Right renal pelvis (tissue), 4 donors: ENCODE data around the gene GPX2. TPM values are rescaled to one million over a fixed set of nuclear protein-coding genes. Genes with fewer than 3 reads are reported as not detected.
A peak's percentile ranks its signal among the peaks of the same experiment; 100 is the strongest.
"Not testable (repeated sequence)": the region's sequence is repeated elsewhere in the genome, so short reads cannot be mapped to it uniquely, and the experiment has no call there.

Source experiments
- DNase-seq, 4 donors: peaks; one replicate each; pipeline ENCODE4 v3.0.0-alpha.2; 2013; ENCODE audit warnings: low read depth in 4 of 4, low spot score in 3 of 4, missing footprints in 1 of 4
- polyA plus RNA-seq, 4 donors: library from polyadenylated mRNA; unstranded; fragments of 120-200 nt; gene quantifications; one replicate each; pipeline ENCODE4 v1.2.1, GENCODE V29; 2013; ENCODE audit not compliant: insufficient read length in 4 of 4

GPX2 gene
- polyA plus RNA-seq, 4 donors, result 0.55 to 2.5 (median 1.1) TPM

DNA sequence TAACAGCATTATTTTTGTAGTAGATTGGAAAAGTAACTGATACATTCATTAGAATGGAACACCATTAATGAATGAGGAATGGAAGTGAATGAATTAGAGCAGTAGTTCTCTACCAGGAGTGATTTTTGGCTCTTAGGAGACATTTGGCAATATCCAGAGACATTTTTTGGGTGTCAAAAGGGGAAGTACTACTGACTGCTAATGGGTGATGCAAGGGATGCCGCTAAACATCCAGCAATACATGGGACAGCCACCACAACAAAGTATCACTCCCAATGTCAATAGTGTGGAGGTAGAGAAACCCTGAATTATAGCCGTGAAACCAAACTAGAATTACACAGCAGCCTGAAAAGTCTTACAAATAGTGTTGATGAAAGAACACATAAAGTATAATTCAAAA, 26.7 kb downstream of the GPX2 start:
- no peak for DNase-seq

DNA sequence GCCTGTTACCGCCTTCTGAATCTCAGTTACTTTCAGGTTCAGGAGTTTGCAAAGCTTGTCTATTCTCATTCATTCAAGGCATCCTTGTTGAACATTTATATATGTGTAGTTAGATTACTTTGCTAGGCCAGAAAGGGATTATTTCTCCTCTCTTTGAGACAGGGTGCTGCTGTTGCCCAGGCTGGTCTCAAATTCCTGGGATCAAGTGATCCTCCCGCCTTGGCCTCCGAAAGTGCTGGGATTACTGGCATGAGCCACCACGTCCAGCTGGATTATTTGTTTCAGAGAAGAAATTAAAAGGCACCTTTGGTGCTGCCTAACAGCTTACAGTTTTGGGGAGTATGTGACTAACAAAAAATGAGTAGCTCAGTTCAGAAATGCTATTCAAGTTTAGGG, 27.5 kb downstream of the GPX2 start:
- DNase-seq, result no peak

DNA sequence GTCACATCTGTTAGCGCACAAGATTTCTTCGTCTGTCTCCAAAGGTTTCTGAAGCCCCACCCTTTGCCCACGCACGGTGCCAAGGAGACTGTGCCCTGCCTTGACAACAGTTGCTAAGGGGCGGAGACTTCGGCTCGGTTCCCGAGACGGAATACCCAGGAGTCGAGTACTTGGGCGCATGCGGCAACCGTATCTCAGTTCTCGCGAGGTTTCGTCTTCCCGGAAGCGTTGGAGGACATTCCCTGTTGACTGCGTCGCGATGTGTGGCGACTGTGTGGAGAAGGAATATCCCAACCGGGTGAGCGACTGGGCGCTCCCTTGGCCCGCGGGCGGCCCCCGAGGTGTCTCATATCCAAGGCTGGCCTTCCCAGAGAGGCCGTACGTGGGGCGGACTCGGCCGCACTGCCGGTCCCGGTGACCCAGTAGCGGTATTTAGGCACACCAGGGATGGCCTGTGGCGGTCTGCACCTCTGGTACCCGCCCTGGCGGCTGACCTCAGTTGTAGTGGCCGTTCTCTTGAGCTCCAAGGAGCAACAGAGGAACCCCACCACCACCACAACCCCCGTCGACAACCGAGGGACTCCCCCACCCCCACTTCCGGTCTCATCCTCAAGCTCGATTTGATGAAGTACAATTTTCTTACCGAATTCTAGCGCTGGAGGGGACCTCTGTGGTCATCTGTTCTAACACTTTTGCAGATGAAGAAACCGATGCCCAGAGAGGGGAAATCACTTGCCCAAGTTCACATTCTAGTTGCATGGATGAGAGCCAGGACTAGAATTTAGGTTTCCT, 28.1 kb downstream of the GPX2 start, which contains the start of gene CHURC1:
Gene CHURC1, plus strand, starts transcription at position 219 of the 792 bp plus-strand sequence. Its CDS starts 41 bp downstream, at position 260.
- DNase-seq, result peak; percentile 97 to 98 (median 98)

DNA sequence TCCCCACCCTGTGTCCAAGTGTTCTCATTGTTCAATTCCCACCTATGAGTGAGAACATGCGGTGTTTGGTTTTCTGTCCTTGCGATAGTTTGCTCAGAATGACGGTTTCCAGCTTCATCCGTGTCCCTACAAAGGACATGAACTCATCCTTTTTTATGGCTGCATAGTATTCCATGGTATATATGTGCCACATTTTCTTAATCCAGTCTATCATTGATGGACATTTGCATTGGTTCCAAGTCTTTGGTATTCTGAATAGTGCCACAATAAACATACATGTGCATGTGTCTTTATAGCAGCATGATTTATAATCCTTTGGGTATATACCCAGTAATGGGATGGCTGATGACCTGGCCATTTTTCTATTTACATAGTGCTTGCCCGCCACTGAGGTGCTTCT, 29.1 kb downstream of the GPX2 start:
- DNase-seq, result not testable (repeated sequence)

DNA sequence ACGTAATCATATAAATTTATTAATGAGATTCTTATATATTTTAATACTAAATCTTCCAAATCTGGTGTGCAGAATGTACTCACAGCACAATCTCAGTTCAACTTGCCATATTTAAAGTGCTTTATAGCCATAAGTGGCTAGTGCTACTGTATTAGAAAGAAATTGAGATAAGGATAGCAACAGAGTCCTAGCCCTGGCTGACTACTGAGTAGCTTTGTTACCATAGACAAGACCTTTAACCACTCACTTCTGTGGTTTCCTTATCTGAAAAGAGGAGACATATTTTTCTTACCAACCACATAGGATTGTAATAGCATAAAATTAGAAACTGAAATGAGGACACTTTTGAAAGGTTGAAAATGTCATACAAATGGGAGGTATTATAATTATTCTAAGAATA, 30.3 kb downstream of the GPX2 start:
- no peak for DNase-seq

DNA sequence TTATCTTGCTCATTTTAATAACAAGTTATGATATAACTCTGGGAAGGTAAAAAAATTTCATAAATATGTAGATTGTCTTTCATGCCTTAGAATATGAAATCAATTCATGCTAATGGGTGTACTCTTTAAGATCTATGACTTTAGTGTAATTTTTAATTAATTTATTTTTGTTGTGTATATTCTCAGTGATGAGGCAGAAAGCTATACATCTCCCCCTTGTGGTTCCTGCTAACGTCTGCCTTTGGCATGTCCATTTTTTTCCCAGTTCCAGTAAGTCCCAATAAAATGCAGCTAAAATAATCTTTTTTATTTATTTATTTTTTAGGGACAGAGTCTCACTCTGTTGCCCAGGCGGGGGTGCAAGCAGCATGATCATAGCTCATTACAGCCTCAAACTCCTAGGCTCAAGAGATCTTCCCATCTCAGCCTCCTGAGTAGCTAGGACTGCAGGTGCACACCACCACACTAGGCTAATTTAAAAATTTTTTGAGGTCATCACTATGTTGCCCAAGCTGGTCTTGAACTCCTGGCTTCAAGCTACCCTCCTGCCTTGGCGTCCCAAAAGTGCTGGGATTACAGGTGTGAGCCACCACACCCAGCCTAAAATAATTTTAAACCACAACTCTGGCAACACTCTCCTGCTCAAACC, 31.6 kb downstream of the GPX2 start:
- no peak for DNase-seq

DNA sequence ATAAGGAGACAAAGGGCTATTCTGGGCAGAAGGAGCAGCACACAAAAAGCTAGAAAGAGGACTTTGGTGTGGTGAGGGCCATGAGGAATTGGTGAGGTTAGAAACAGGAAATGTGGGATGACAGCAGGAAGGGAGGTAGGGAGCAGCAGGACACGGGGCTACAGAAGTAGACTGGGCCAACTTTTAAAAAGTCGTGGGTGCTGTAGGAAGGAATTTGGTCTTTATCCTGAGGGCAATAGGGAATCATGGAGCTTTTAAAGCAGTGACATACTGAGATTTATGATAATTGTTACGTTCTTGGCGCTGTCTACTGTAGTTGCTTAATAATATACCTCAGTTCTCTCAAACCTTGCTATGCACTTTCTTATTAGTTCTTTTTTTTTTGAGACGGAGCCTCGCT, 36.5 kb downstream of the GPX2 start:
- no peak for DNase-seq

DNA sequence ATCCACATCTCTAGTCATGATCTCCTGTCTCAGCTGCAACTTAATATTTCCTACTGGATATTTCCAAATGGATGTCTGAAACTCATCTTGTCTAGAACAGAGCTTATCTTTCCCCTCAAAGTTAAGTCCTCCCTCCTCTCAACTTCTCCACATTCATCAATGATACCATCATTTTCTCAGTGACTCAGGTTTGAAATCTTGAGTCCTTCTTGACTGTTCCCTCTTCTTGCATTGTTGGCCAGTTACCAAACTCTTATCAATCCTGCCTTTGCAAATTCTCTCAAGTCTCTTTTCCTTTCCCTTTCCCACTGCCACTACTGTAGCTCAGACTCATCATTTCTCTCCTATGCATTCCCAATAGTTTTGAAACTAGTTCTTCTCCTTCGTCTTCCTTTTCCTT, 42.6 kb downstream of the GPX2 start:
- no peak for DNase-seq

DNA sequence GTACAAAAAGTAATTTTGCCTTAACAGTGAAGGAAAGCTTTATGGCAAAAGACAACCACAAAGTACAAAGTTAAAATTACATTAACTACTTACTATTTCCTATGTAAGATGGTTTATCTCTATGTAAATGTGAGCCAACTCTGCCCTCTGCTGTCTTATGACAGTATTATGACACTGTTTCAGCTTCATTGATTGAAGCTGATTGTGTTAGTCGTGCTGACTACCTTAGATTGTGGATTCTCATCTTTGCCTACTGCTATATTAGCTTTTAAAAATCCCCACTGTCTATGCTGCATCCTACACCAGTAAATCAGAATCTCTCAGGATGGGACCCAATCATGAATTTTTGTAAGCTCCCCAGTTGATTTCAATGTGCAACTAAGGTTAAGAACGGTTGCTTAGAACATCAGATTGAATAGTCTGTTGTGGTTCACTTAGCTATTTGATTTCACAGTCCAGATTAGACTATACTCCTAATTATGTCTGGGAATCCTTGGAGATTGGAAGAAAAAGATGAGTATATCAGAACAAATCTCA, 50.6 kb downstream of the GPX2 start:
- peak in 1 of 4 donors; percentile 16 for DNase-seq

DNA sequence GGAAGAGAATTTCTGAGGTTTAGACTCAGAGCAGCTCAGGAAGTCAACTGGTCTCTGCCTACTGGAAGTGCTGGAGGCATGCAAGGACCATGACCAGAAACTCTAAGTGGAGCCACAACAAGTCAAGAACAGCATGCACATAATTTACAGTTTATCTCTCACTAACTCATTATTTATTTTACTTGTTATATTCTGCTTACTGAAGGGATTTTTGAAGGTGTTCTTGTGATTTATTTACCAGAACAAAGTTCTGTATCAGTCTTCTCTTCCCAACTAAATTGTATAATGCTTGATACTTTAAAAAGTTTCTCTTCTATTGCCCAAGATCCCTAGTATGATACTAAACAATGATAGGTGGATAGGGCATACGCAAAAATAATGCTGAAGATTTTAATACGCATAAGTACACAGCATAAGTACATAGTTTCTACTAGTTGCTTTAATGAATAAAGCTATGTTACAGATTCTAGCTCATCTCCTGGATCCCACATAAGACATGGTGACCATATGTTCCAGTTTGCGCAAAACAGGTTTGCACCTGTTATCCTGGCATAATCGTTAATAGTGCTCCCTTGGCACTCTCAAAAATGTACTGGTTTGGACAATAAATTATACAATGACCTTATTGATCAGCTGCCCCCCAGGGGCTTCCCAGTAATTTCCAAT, 51.2 kb downstream of the GPX2 start:
- no peak for DNase-seq

DNA sequence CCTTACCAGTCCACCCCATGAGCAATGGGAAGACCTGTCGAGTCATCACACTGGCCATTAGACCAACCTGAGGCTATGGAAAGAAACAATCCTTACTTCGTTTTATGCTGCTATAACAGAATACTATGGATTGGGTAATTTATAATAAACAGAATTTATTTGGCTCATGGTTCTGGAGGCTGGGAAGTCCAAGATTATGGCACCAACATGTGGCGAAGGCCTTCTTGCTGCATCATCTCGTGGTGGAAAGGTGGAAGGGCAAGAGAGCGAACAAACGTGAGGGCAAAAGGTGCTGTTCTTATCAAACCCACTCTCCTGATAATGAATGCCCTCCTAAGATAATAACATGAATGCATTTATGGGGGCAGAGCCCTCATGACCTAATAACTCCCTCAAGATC, 53.2 kb downstream of the GPX2 start:
- no peak for DNase-seq

Other genes starting within 250 kb of the GPX2 start
- gene PLEKHG3, start 238.3 kb downstream of the GPX2 start, polyA plus RNA-seq, result 100 to 1,000 TPM in 2 of 4 donors, 10 to 100 TPM in 2; 93.6 to 109 (median 100.0) TPM
- gene SPTB, start 62.8 kb downstream of the GPX2 start, polyA plus RNA-seq, result 10 to 100 TPM; 11.0 to 16.9 (median 12.1) TPM
- gene CHURC1, start 28.3 kb downstream of the GPX2 start, polyA plus RNA-seq, result 10 to 100 TPM; 55.9 to 65.6 (median 60.7) TPM
- gene RAB15, start 29.6 kb upstream of the GPX2 start, polyA plus RNA-seq, result 10 to 100 TPM; 19.3 to 27.4 (median 22.6) TPM
- 10 to 100 TPM; 26.1 to 36.3 (median 30.6) TPM for gene FNTB, start 44.1 kb upstream of the GPX2 start, polyA plus RNA-seq
- gene MAX, start 159.8 kb upstream of the GPX2 start, polyA plus RNA-seq, result 10 to 100 TPM; 58.7 to 67.2 (median 62.4) TPM